Endothelial cell of umbilical vein (primary cell): ENCODE measurements around the gene OCA2. TPM values are rescaled to one million over a fixed set of nuclear protein-coding genes. Genes with fewer than 3 reads are reported as not detected.

Experiments
- BruUV-seq: library from RNA; stranded (reverse); fragments of 400-500 nt; replicated peaks from 2 replicates; lab custom pipeline; 2021; lab: Mats Ljungman, UMichigan
- CTCF ChIA-PET: fragments of 300-600, 350-600 bp; sonication (Branson Sonifier 250); formaldehyde crosslinking; loops from one replicate; lab custom pipeline; 2021; ENCODE audit warnings: antibody characterized with exemption, inconsistent platforms; lab: Charles Lee
- POLR2A ChIA-PET: fragments of 300-600, 350-600 bp; sonication (Branson Sonifier 250); formaldehyde crosslinking; loops from one replicate; lab custom pipeline; 2021; ENCODE audit warnings: antibody characterized with exemption, inconsistent platforms; lab: Charles Lee
- DNase-seq: peaks from one replicate; pipeline ENCODE4 v3.0.0-alpha.2; 2011; ENCODE audit warnings: low read depth, low spot score
- FAIRE-seq: peaks from 2 replicates; lab custom pipeline; 2011; peaks lifted over from hg19 to GRCh38; lab: Jason Lieb, UNC
- H2AFZ ChIP-seq: 2 replicates; pipeline ENCODE4 v1.6.0; 2012; ENCODE audit warnings: low read depth, low read length, control low read depth, inconsistent platforms
- H3K27ac ChIP-seq: 2 replicates; pipeline ENCODE4 v1.5.1; 2011; ENCODE audit warnings: low read depth, mild to moderate bottlenecking, control low read depth, low read length, moderate library complexity; ENCODE audit not compliant: insufficient read depth
- H3K27me3 ChIP-seq, 2 experiments: 2 replicates each; pipeline versions ENCODE4 v1.6.0 to v1.6.1; 2011; ENCODE audit warnings: low read length in 2 of 2, mixed read lengths in 1 of 2; ENCODE audit not compliant: control insufficient read depth in 2 of 2, insufficient read depth in 2 of 2
- H3K36me3 ChIP-seq, 2 experiments: 2 replicates in 1 of 2; 3 replicates in 1 of 2; pipeline ENCODE4 v1.5.1; 2011; ENCODE audit warnings: low read length in 2 of 2, mild to moderate bottlenecking in 1 of 2, moderate library complexity in 1 of 2; ENCODE audit not compliant: control insufficient read depth in 2 of 2, insufficient read depth in 2 of 2; ENCODE audit errors: extremely low read depth in 1 of 2
- H3K4me1 ChIP-seq: 3 replicates; pipeline ENCODE4 v1.5.1; 2011; ENCODE audit warnings: mild to moderate bottlenecking, low read length; ENCODE audit not compliant: control insufficient read depth, insufficient read depth; ENCODE audit errors: extremely low read depth
- H3K4me2 ChIP-seq: 2 replicates; pipeline ENCODE4 v1.6.1; 2011; ENCODE audit warnings: low read length, control low read depth, mixed read lengths; ENCODE audit not compliant: insufficient read depth
- H3K4me3 ChIP-seq, 3 experiments: fragments of 200-600 bp in 1 of 3; sonication (generic), shearing (Covaris generic) in 1 of 3; replicated peaks in 1 of 3; 2 replicates each; pipeline ENCODE4 v1.5.1; 2011 to 2016; ENCODE audit warnings: control low read depth in 3 of 3, low read length in 3 of 3, mild to moderate bottlenecking in 2 of 3, inconsistent platforms in 1 of 3, low read depth in 1 of 3, moderate library complexity in 1 of 3; ENCODE audit not compliant: insufficient read depth in 1 of 3
- H3K79me2 ChIP-seq: 2 replicates; pipeline ENCODE4 v1.6.0; 2012; ENCODE audit warnings: low read length, inconsistent platforms; ENCODE audit not compliant: control insufficient read depth, insufficient read depth
- H3K9ac ChIP-seq: replicated peaks from 2 replicates; pipeline ENCODE3; 2011; ENCODE audit warnings: low read length, control low read depth; ENCODE audit not compliant: insufficient read depth; ENCODE audit errors: extremely low read depth
- H3K9me1 ChIP-seq: replicated peaks from 3 replicates; pipeline ENCODE4 v1.6.0; 2011; ENCODE audit warnings: mild to moderate bottlenecking, low read length; ENCODE audit not compliant: control insufficient read depth, insufficient read depth; ENCODE audit errors: extremely low read depth
- H3K9me3 ChIP-seq: replicated peaks from 2 replicates; pipeline ENCODE4 v1.5.1; 2012; ENCODE audit warnings: low read length, inconsistent platforms; ENCODE audit not compliant: control insufficient read depth, insufficient read depth
- H4K20me1 ChIP-seq: replicated peaks from 2 replicates; pipeline ENCODE3; 2011; ENCODE audit warnings: mild to moderate bottlenecking, low read length; ENCODE audit not compliant: control insufficient read depth, insufficient read depth; ENCODE audit errors: extremely low read depth
- EZH2 ChIP-seq: IDR thresholded peaks from 2 replicates; pipeline ENCODE4 v1.6.1; 2012; ENCODE audit warnings: borderline replicate concordance, low read depth, mild to moderate bottlenecking, moderate library complexity, low read length, inconsistent platforms; ENCODE audit not compliant: severe bottlenecking
- FOS ChIP-seq: IDR thresholded peaks from 2 replicates; pipeline ENCODE4 v1.6.1; 2011; ENCODE audit warnings: mild to moderate bottlenecking, low read length, moderate library complexity, borderline replicate concordance; ENCODE audit not compliant: insufficient read depth
- GATA2 ChIP-seq: IDR thresholded peaks from 2 replicates; pipeline ENCODE4 v1.7.0; 2011; ENCODE audit warnings: low read depth, mild to moderate bottlenecking, moderate library complexity, mixed read lengths, low read length; ENCODE audit not compliant: insufficient read length, insufficient read depth
- JUN ChIP-seq: IDR thresholded peaks from 2 replicates; pipeline ENCODE4 v1.6.1; 2011; ENCODE audit warnings: borderline replicate concordance, low read depth; ENCODE audit not compliant: insufficient read length, insufficient read depth
- MYC ChIP-seq: IDR thresholded peaks from one replicate; pipeline ENCODE4 v1.6.1; 2011; ENCODE audit warnings: mild to moderate bottlenecking, low read depth, low read length
- POLR2A ChIP-seq: IDR thresholded peaks from 2 replicates; pipeline ENCODE4 v1.6.1; 2012; ENCODE audit warnings: low read depth, mild to moderate bottlenecking, control low read depth, low read length
- POLR2AphosphoS5 ChIP-seq: IDR thresholded peaks from 2 replicates; pipeline ENCODE4 v1.6.1; 2012; ENCODE audit warnings: low read depth, mild to moderate bottlenecking, control low read depth, low read length, moderate library complexity; ENCODE audit not compliant: insufficient read depth
- dilution Hi-C: fragments of 300-500 bp; cut with MboI; formaldehyde crosslinking; loops from one replicate; pipeline ENCODE4 v1.15.0; 2019; ENCODE audit warnings: low sequenced_read_pairs; ENCODE audit not compliant: extremely low pct_ligation_motif_present
- intact Hi-C: fragments of 100-400 bp; cut with micrococcal nuclease; formaldehyde crosslinking; loops from one replicate; pipeline ENCODE4 v1.10.0; 2022
- polyA plus RNA-seq, 4 experiments: library from polyadenylated mRNA; depleted of rRNA in 3 of 4; stranded (reverse) in 3 of 4; unstranded in 1 of 4; fragments of >200 nt; gene quantifications; 2 replicates each; pipeline versions ENCODE4 v1.2.1 to v1.2.3, GENCODE V29; 2011 to 2012; ENCODE audit warnings: missing spikeins in 1 of 4
- total RNA-seq: library from RNA; stranded (reverse); gene quantifications from 2 replicates; pipeline ENCODE4 v1.2.3, GENCODE V29; 2021
- TF ChIP-seq, protein P1 (sequence below): IDR thresholded peaks from 2 replicates; pipeline ENCODE4 v1.6.1; 2011; ENCODE audit not compliant: insufficient read depth, insufficient read length
- TF ChIP-seq, protein P2 (sequence below), 2 donors: IDR thresholded peaks; 1 replicate in 1 of 2; 2 replicates in 1 of 2; pipeline ENCODE4 v1.5.1; 2011; ENCODE audit warnings: low read length in 2 of 2, mild to moderate bottlenecking in 2 of 2, moderate library complexity in 2 of 2, control low read depth in 1 of 2, inconsistent platforms in 1 of 2, low read depth in 1 of 2; ENCODE audit not compliant: insufficient read depth in 1 of 2; ENCODE audit errors: extremely low read depth in 1 of 2

The OCA2 gene
- total and polyA plus RNA-seq, 2 donors (not counting 3 experiments of a cell fraction or from before 2014, with no cell fraction given): not detected

DNA sequence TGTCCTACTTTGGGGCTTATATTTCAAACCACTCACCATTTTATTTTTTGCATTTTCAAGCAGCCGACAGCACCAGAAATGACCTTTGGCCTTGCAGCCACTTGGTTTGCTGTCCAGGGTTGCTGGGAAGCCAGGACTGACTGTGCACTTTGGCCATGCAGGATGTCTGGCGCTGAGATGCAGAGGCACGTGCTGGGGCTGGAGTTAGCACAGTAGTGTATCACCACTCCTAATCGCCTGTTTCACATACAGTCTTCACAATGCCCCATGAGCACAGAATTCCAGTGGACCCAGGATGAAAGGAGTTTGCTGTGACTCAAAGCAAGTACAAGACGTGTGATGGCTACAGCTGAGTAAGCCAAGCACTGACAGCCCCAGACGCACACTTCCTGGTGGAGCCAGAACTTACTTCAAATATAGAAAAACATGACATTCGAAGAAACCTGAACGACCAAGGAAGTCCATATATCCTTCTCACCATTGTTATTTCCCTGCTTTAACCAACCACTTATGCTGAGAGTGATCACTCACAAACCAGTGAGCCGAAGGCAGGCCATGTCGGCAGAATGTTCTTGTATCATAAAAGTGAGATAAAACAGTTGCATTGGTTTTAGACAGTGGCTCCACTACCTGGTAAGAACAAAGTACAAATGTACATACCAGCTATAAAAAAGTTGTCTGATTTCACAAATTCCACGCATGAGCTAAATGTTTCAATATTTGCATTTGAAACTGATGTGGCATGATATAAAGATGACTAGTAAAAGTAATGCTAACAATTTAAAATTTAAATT, 16.0 kb downstream of the OCA2 start:
- H2AFZ ChIP-seq: no peak overlapping the region
- H3K36me3 ChIP-seq: no peaks in the 10 kb centered on the region
- dilution Hi-C loops: no loop called here
- POLR2A ChIA-PET: no interaction called here
- no peak overlapping the region for H3K4me3 ChIP-seq
- no peak for FAIRE-seq
- H3K27ac ChIP-seq: no peak overlapping the region
- no peaks in the 10 kb centered on the region for H3K9me3 ChIP-seq
- TF ChIP-seq POLR2AphosphoS5: no peak
- no peak for TF ChIP-seq EZH2
- TF ChIP-seq, protein P1, sequence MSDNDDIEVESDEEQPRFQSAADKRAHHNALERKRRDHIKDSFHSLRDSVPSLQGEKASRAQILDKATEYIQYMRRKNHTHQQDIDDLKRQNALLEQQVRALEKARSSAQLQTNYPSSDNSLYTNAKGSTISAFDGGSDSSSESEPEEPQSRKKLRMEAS: no peak
- no peak for TF ChIP-seq JUN
- TF ChIP-seq GATA2: no peak
- no peak for TF ChIP-seq FOS
- TF ChIP-seq POLR2A: no peak
- TF ChIP-seq, protein P2, sequence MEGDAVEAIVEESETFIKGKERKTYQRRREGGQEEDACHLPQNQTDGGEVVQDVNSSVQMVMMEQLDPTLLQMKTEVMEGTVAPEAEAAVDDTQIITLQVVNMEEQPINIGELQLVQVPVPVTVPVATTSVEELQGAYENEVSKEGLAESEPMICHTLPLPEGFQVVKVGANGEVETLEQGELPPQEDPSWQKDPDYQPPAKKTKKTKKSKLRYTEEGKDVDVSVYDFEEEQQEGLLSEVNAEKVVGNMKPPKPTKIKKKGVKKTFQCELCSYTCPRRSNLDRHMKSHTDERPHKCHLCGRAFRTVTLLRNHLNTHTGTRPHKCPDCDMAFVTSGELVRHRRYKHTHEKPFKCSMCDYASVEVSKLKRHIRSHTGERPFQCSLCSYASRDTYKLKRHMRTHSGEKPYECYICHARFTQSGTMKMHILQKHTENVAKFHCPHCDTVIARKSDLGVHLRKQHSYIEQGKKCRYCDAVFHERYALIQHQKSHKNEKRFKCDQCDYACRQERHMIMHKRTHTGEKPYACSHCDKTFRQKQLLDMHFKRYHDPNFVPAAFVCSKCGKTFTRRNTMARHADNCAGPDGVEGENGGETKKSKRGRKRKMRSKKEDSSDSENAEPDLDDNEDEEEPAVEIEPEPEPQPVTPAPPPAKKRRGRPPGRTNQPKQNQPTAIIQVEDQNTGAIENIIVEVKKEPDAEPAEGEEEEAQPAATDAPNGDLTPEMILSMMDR (IDR thresholded peaks at IDR 0.05; ENCODE audit: extremely low read depth in 1 of 2, insufficient read depth in 1 of 2, low read depth in 1 of 2, low read length in 2 of 2): no peak
- no peak for TF ChIP-seq MYC
- no peaks in the 10 kb centered on the region for H3K79me2 ChIP-seq
- H3K27me3 ChIP-seq: no peaks in the 10 kb centered on the region
- no peak for DNase-seq
- H3K4me2 ChIP-seq: no peak overlapping the region
- no peak overlapping the region for H3K9ac ChIP-seq
- H4K20me1 ChIP-seq: no peaks in the 10 kb centered on the region
- CTCF ChIA-PET: no interaction called here
- no peaks in the 10 kb centered on the region for H3K4me1 ChIP-seq
- BruUV-seq: no TSS peak
- H3K9me1 ChIP-seq: no peaks in the 10 kb centered on the region
- intact Hi-C loops: no loop called here
